K562 (cell line): ENCODE measurements around the gene STK11. TPM values are rescaled to one million over a fixed set of nuclear protein-coding genes. Genes with fewer than 3 reads are reported as not detected.

ENCODE experiments used
- CBX1 ChIP-seq: sonication (generic); IDR thresholded peaks from 2 replicates; pipeline ENCODE4 v1.6.1; 2016; ENCODE audit warnings: antibody characterized with exemption, low read depth, mild to moderate bottlenecking
- CHD7 ChIP-seq: fragments of 200-600 bp; sonication (generic); IDR thresholded peaks from one replicate; pipeline ENCODE4 v1.6.1; 2012; ENCODE audit warnings: mild to moderate bottlenecking, low read depth, low read length, inconsistent platforms
- NR2F6 ChIP-seq: fragments of 450-650 bp; formaldehyde crosslinking; IDR thresholded peaks from 2 replicates; pipeline ENCODE4 v1.4.0; 2020; ENCODE audit warnings: mild to moderate bottlenecking
- RBM34 ChIP-seq: fragments of 200-400 bp; formaldehyde crosslinking; IDR thresholded peaks from 2 replicates; pipeline ENCODE4 v1.6.1; 2018; ENCODE audit warnings: low read length, borderline replicate concordance; ENCODE audit not compliant: insufficient read depth
- RFX1 ChIP-seq: fragments of 450-650 bp; IDR thresholded peaks from 2 replicates; pipeline ENCODE4 v1.6.1; 2016; ENCODE audit warnings: mild to moderate bottlenecking, moderate library complexity
- TAF1 ChIP-seq: IDR thresholded peaks from 2 replicates; pipeline ENCODE4 v1.6.1; 2011; ENCODE audit warnings: mild to moderate bottlenecking, low read length, moderate library complexity; ENCODE audit not compliant: insufficient read depth, control insufficient read depth, severe bottlenecking; ENCODE audit errors: extremely low read depth
- TRIM28 ChIP-seq: fragments of 450-650 bp; IDR thresholded peaks from 2 replicates; pipeline ENCODE4 v1.6.1; 2017
- ZNF717 ChIP-seq: fragments of 250-450 bp; sonication (Bioruptor Pico); IDR thresholded peaks from 2 replicates; pipeline ENCODE4 v1.5.0; 2021
- ZNF77 ChIP-seq: fragments of 250-450 bp; sonication (Bioruptor Pico); IDR thresholded peaks from 2 replicates; pipeline ENCODE4 v1.5.0; 2020
- polyA plus RNA-seq, 8 experiments: library from polyadenylated mRNA; depleted of rRNA in 4 of 8; stranded (reverse) in 5 of 8; unstranded in 3 of 8; fragments of >200 nt; fragmentation: Nextera tagmentation in 2 of 8; fragmentation: Illumina TruSeq in 1 of 8; extraction: Ambion mirVana in 2 of 8; extraction: Trizol in 1 of 8; gene quantifications; 2 replicates each; pipeline versions ENCODE4 v1.2.1 to v1.2.3, GENCODE V29; 2011 to 2014; ENCODE audit warnings: inconsistent platforms in 1 of 8, missing spikeins in 1 of 8
- total RNA-seq, 7 experiments: library from RNA; depleted of rRNA in 6 of 7; stranded (reverse); fragments of >200 nt in 6 of 7; fragmentation: Illumina TruSeq in 2 of 7; extraction: Trizol in 2 of 7; gene quantifications; 2 replicates each; pipeline versions ENCODE4 v1.2.1 to v1.2.3, GENCODE V29; 2011 to 2021; ENCODE audit warnings: low replicate concordance in 1 of 7
- TF ChIP-seq, protein P1 (sequence below): fragments of 250-450 bp; sonication (Bioruptor Pico); IDR thresholded peaks from 2 replicates; pipeline ENCODE4 v1.4.0; 2020; ENCODE audit warnings: mild to moderate bottlenecking
- TF ChIP-seq, protein P2 (sequence below): sonication (generic); formaldehyde crosslinking; IDR thresholded peaks from 2 replicates; pipeline ENCODE4 v1.8.0; 2023; ENCODE audit warnings: mild to moderate bottlenecking, missing genetic modification reagents
- TF ChIP-seq, protein P3 (sequence below): fragments of 450-650 bp; formaldehyde crosslinking; conservative IDR thresholded peaks from 2 replicates; pipeline ENCODE4 v1.4.0; 2022; ENCODE audit warnings: mild to moderate bottlenecking, missing genetic modification characterization

Gene STK11
- total and polyA plus RNA-seq, 9 of the 15 experiments (the other 6 are each of a cell fraction or from before 2014, with no cell fraction given) = 0.15 to 96.5 (median 31.7) TPM

DNA sequence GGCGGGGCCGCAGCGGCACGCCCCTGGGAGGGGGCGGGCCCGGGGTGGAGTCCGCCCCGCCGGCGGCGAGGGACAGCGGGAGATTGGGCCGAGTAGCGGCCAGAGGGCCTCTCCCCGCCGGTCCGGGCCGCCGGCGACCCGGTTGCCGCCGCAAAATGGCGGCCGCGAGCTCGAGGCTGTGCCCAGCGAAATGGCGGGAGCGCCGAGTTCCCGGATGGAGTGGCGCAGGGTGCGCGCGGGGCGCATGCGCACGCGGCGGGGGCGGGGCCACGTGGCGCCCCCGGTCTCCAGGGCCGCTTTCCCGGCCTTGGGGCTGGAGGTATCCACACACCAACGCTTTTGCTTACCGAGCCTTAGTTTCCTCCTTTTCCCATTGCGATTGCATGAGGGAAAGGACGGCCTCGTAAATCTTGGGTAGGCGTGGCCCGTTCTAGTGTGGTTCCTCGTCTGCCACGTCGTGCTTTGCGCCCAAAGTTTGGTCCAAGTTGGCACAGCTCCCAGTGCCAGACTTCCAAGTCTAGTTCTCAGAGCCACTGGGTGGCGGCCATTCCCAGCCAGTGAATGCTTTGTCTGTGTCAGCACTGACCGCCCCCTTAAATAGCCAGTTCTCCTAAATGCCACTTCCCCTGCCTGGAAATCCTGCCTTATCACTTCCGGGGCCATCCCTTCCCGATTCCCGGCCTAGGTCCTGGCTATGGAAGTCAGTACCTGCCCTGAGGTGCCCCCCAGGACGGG, 64.1 kb downstream of the STK11 start (continued):
- TF ChIP-seq RFX1 (no peak), NR2F6 (no peak), ZNF77 (CRISPR knock-in tag) (no peak), TAF1 (no peak), CHD7 (no peak), TRIM28 (no peak), ZNF717 (CRISPR knock-in tag) (no peak), CBX1 (no peak; the same call in 1 of the 2 replicates), RBM34 (no peak)
- TF ChIP-seq, protein P1, sequence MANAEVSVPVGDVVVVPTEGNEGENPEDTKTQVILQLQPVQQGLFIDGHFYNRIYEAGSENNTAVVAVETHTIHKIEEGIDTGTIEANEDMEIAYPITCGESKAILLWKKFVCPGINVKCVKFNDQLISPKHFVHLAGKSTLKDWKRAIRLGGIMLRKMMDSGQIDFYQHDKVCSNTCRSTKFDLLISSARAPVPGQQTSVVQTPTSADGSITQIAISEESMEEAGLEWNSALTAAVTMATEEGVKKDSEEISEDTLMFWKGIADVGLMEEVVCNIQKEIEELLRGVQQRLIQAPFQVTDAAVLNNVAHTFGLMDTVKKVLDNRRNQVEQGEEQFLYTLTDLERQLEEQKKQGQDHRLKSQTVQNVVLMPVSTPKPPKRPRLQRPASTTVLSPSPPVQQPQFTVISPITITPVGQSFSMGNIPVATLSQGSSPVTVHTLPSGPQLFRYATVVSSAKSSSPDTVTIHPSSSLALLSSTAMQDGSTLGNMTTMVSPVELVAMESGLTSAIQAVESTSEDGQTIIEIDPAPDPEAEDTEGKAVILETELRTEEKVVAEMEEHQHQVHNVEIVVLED (CRISPR knock-in tag) = peak; percentile 67
- TF ChIP-seq, protein P2, sequence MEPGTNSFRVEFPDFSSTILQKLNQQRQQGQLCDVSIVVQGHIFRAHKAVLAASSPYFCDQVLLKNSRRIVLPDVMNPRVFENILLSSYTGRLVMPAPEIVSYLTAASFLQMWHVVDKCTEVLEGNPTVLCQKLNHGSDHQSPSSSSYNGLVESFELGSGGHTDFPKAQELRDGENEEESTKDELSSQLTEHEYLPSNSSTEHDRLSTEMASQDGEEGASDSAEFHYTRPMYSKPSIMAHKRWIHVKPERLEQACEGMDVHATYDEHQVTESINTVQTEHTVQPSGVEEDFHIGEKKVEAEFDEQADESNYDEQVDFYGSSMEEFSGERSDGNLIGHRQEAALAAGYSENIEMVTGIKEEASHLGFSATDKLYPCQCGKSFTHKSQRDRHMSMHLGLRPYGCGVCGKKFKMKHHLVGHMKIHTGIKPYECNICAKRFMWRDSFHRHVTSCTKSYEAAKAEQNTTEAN (CRISPR knock-in tag) = no peak
- TF ChIP-seq, protein P3, sequence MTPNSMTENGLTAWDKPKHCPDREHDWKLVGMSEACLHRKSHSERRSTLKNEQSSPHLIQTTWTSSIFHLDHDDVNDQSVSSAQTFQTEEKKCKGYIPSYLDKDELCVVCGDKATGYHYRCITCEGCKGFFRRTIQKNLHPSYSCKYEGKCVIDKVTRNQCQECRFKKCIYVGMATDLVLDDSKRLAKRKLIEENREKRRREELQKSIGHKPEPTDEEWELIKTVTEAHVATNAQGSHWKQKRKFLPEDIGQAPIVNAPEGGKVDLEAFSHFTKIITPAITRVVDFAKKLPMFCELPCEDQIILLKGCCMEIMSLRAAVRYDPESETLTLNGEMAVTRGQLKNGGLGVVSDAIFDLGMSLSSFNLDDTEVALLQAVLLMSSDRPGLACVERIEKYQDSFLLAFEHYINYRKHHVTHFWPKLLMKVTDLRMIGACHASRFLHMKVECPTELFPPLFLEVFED (CRISPR knock-in tag) = no peak
